Fibroblast of skin of right quadriceps (primary cell): ENCODE results near the gene WDR59.

ENCODE experiments used
- DNase-seq: peaks from one replicate; pipeline ENCODE4 v3.0.0-alpha.2; 2013

Gene WDR59

GRCh38 chr16:74902161-74902560, 82.8 kb downstream of the WDR59 start:
- DNase-seq = no peak

- no peak for DNase-seq
Observed at GRCh38 chr16:74901606-74902005, 83.3 kb downstream of the WDR59 start.

GRCh38 chr16:74899816-74900215, 85.1 kb downstream of the WDR59 start:
- DNase-seq = no peak

GRCh38 chr16:74898659-74899058, 86.3 kb downstream of the WDR59 start:
- DNase-seq = no peak

- peak; percentile 44 for DNase-seq
Observed at GRCh38 chr16:74896389-74897370, 88.2 kb downstream of the WDR59 start.

GRCh38 chr16:74893541-74893940, 91.4 kb downstream of the WDR59 start:
- no peak for DNase-seq

- DNase-seq = no peak
Observed at GRCh38 chr16:74892574-74893461, 92.1 kb downstream of the WDR59 start.

- DNase-seq = no peak
Observed at GRCh38 chr16:74888888-74889287, 96.0 kb downstream of the WDR59 start.

GRCh38 chr16:74888232-74888862, 96.6 kb downstream of the WDR59 start:
- no peak for DNase-seq

- no peak for DNase-seq
Observed at GRCh38 chr16:74887084-74887483, 97.8 kb downstream of the WDR59 start.

GRCh38 chr16:74877706-74878105, 107.2 kb downstream of the WDR59 start:
- no peak for DNase-seq

GRCh38 chr16:74874912-74875546, 109.9 kb downstream of the WDR59 start:
- no peak for DNase-seq

- no peak for DNase-seq
Observed at GRCh38 chr16:74874123-74874522, 110.8 kb downstream of the WDR59 start.

GRCh38 chr16:74872302-74872701, 112.6 kb downstream of the WDR59 start:
- no peak for DNase-seq

- no peak for DNase-seq
Observed at GRCh38 chr16:74871608-74872007, 113.3 kb downstream of the WDR59 start.

- DNase-seq = peak; percentile 52
Observed at GRCh38 chr16:74868501-74868900, 116.4 kb downstream of the WDR59 start.

GRCh38 chr16:74868035-74868434, 116.9 kb downstream of the WDR59 start:
- no peak for DNase-seq

- no peak for DNase-seq
Observed at GRCh38 chr16:74867281-74867849, 117.6 kb downstream of the WDR59 start.

- no peak for DNase-seq
Observed at GRCh38 chr16:74865922-74866598, 118.9 kb downstream of the WDR59 start.

GRCh38 chr16:74862743-74863244, 122.1 kb downstream of the WDR59 start:
- peak; percentile 35 for DNase-seq

GRCh38 chr16:74852500-74852875, 132.4 kb downstream of the WDR59 start:
- no peak for DNase-seq
